GM15510 (cell line): ENCODE data around the gene AGBL1.

Experiments used
- POLR2A ChIP-seq: IDR thresholded peaks from 3 replicates; pipeline ENCODE4 v1.6.1; 2011; ENCODE audit warnings: borderline replicate concordance; ENCODE audit not compliant: insufficient read length; ENCODE audit errors: extremely low read depth

AGBL1 gene

DNA sequence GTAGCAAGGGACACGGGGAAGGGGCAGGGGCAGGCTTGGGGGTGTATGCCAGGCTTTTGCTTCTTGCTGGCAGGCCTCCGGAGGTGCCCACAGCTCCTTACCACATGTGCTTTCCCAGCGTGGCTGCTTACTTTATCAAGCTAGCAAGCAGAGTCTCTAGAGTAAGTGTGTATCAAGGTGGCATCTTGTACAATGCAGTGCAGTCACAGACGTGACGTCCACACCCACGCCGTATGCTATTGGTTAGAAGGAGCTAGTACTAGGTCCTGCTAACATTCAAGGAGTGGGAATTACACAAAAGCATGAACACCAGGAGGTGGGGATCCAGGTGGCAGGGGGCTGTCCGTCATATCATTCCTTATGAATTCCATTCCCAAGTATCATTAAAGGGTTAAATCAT lies 15.3 kb upstream of the AGBL1 start:
- no peak for TF ChIP-seq POLR2A

DNA sequence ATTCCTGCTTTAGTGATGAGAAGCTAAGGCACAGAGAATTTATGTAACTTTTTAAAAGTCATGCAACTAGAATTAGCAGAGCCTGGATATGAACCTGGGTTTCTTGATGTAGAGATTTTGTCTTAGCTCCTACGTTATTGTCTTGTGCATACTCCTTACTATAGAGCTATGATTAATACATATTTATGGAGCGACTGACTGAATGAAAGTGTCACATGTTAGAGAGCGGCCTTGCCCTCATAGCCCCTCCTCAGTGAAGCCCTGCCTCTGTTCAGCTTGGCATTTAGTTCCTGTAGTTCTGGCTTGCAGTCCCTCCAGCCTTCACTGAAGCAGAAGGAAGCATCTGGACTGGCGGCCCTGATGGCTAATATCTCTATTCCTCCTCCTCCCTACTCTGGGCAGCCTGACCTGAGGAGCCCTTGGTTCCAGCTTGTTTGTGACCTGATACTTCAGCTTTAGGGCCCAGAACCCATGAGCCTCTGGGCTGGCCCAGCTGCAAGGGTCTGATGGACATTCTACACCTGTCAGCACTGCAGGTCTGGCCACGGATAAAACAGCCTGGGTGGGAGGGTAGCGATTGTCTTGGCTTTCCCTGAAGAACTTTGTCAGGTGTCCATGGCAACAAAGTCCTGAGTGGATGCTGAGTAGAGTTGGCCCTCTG lies 13.4 kb upstream of the AGBL1 start:
- TF ChIP-seq POLR2A: no peak

DNA sequence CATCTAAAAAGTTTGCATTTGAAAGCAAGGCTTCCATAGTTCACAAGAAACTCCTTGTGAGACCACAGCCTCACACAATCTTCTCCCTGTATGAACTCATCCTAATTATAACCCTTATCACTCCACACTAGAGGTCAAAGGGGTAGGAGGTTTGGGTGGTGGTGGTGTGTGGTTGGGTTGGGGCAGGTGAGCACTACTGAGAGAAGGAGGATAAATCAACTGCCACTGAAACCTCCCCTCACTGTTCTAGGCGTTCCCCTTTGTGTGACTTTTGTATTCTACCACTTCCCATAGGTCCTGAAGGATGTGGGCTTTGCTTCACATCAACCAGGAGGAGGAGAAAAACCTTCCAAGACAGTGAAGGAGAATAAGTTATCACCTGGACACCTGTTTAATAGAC lies 6.4 kb upstream of the AGBL1 start:
- TF ChIP-seq POLR2A: no peak

DNA sequence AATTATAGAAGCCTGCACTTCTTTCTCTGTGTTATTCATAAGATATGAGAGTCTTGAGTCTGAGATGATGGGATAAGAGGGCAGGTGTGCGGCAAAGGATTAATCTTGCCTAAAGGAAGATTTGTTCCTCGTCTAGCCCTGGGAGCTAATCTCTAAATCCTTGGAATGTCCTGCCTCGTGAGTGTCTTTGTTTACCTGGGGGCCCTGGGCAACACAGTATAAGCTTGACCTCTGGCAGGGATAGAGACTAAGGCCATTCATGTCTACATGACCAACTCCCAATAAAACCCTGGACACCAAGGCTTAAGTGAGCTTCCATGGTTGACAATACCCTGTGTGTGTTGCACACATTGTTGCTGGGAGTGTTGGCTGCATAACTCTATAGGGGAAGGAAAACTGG lies 3.2 kb upstream of the AGBL1 start:
- TF ChIP-seq POLR2A: no peak

DNA sequence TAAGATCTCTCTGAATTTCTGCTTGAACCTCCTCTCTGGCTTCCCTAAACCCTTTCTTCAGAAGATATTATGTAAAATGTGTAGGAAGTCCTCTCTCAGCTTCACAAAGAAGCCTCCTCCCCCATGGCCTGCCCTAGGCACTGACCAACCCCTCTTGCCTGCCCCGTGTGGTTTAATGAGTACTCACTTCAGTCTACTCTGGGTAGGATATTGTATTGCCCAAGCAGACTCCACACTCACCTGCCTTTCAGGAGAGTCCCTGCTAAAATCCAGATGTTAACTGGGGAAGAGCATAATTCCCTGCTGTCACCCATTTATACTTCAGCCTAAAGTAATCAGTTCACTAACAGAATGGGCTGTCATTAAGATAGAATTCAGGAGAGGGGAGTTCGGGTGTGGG lies 2.6 kb upstream of the AGBL1 start:
- TF ChIP-seq POLR2A: no peak

DNA sequence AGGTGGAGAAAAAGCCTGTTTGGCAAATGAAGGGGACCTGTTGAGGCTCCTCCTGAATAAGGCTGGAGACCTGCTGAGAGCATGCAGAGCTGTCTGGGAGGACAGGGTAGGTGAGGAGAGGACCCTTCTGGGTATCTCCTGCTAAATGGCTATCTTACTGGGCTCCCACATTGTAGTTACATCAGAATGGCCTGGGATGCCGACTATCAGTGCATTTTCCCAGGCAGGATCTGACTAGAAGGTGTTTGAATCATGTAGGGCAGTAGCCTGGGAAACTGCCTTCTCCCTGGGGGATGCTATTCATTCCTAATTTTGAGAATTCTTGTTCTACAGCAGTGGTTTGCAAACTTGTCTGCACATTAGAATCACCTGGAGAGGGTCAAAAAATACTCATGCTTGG lies 631 bp downstream of the AGBL1 start:
- no peak for TF ChIP-seq POLR2A

DNA sequence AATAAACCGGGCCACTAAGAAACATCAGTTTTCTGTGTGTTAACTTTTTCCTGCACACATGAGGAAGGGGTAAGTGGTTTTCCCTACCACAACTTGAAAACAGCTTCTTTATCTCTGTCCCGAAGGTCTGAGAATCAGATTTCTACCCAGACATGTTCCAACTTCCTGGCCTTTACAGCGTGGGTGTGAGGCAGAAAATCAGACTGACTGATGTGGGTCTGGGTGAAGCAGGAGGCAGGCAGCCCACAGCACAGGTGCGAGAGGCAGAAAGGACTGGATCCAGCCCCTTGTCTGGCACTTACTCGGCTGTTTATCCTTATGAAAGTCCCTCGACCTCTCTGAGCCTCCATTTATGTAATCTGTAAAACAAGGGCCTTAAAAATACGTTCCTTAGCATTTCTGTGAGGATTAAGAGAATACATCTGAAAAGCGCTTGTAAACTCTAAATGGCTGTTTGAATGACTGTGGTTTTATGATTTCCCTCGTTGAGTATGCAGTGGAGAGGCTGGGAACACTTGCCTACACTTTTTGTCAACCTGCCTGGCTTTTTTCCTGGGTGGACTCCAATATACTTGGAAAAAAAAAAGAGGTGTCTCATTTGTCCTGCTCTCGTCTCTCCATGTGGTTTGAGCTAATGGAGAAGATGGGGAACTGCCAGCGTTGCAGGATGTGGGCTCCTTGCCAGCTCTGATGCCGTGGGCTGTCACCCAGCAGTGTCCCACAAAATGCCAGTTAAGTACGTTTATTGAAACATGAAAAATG lies 3.1 kb downstream of the AGBL1 start:
- no peak for TF ChIP-seq POLR2A

DNA sequence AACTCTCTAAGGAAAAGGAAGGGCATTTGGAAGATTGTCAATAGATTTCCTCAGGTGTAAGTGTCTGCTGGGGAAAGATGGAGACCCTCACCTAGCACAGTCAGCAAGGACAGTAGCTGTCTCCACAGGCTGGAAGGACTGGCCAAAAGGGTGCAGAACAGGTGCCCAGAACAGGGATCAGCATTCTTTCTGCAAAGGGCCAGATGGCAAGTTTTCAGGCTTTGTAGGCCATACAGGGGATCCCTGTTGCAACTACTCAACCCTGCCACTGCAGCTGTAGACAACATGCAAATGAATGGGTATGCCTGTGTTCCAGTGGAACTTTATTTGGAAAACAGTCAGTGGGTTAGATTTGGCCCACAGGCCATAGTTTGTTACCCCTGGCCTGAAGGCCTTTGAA lies 8.1 kb downstream of the AGBL1 start:
- TF ChIP-seq POLR2A: no peak

DNA sequence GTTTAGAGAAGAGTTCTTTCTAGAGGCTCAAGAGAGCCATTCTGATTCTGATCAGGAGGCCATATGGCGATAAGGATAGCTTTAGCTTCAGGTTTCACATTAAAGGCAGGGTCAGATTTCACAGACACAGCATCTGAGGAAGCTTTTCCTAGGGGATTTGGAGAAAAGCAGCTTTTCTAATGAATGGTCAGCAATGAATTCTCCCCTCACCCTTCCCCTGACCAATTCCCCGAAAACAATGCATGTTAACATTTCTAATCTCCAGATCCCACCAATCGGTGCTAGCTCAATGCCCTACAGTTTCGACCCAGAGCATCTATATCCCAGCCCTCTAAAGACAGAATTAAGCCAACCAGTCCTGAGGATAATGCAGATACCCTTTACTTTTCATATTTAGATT lies 9.8 kb downstream of the AGBL1 start:
- no peak for TF ChIP-seq POLR2A

DNA sequence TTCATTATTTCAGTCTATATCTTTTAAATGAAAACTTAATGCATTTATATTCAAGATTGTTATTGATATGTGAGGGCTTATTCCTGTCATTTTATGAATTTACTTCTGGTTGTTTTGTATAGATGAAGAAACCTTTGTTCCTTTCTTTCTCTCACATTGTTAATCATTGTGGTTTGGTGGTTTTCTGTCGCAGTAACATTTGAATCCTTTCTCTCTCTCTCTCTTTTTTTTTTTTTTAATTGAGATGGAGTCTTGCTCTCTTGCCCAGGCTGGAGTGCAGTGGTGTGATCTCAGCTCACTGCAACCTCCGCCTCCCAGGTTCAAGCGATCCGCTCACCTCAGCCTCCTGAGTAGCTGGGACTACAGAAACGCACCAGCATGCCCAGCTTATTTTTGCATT lies 22.1 kb downstream of the AGBL1 start:
- TF ChIP-seq POLR2A: no peak

DNA sequence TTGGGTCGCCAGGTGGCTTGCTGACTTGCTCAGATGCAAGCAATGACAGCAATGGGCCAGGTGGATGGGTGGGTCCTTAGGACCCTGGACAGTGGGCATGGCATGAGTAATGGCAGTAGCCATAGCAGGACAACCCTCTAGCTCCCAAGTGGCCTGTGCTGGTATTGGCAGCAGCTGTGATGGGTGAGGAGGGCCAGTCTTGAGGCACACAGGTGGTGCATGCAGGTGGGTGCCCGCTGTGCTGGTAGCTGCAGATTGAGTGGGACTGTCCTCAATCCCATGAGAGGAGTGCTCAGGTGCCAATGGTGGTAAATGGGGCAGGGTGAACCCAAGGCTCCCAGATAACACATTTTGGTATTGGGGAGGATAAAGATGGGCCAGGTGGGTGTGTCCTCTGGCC lies 24.2 kb downstream of the AGBL1 start:
- no peak for TF ChIP-seq POLR2A

DNA sequence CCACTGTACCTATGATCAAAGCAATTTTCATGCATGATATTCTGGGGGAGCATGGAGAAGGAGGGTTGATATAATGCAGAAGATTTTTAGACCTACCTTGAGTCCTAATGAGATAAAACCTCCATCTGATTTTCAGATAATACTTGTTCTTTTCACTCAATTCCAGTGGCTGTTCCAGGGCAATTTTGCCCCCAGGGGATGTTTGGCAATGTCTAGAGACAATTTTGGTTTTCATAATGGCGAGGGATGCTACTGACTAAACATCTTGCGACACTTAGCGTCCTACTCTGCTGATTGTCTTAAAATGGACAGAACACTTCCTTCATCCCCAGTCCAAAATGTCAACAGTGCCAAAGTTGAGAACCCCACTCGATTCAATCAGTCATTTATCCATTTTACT lies 26.6 kb downstream of the AGBL1 start:
- TF ChIP-seq POLR2A: no peak

DNA sequence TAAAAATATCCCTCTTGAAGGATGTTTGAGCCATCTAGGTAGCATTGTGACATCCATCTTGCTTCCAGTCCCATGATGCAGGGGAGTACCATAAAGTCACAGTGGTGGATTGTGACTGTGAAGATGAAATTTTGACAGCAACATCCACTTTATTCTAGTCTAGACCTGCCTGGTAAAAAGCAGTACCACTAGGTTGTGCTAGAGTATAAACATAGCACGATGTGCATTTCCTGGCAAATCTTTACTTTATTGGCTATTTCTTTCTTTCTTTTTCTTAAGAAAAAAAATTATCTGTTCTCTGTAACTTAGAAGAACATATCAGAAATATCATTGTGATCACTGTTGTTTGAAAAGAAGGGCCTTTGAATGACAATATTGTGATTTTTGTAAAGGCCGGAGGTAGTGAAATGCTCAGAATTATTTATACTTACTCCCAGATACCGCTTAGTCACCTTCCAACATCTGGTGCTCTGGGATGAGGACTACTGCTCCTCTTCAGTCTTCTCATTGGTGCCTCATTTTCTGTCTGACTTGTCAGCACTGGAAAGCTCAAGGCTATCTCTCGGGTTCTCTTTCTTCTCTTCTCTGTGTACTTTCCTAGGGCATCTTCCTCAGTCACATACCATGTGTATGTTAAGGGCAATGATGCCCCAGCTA lies 35.6 kb downstream of the AGBL1 start:
- TF ChIP-seq POLR2A: no peak

DNA sequence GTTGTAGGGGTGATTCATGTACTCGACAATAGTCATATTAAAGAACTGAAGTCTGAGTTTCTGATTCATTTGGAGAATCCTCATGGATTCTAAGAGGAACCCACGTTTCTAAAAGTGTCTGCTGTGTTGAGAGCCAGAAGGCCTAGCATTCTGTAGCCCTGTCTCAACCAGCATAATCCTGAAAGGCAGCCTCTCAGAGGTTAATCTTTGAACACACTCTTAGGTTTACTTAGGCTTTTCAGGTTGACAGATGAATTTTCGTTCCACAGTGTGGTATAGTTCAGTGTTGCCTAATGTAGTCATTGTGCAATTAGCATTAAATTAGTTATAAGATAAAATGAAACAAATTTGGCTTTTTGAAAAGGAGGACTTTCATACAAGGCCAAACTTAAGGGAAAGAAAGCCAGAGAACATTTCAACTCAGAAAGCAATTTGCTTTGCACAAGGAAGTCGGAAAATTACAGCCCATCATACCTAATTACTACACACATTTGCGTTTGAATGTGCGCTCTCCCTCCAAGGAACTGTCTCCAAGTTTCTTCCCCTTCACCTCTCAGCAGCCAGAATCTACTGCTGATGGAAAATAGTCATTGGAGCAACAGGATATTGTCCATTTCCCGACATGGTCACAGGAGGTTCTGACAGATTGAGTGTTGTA lies 42.0 kb downstream of the AGBL1 start:
- no peak for TF ChIP-seq POLR2A

DNA sequence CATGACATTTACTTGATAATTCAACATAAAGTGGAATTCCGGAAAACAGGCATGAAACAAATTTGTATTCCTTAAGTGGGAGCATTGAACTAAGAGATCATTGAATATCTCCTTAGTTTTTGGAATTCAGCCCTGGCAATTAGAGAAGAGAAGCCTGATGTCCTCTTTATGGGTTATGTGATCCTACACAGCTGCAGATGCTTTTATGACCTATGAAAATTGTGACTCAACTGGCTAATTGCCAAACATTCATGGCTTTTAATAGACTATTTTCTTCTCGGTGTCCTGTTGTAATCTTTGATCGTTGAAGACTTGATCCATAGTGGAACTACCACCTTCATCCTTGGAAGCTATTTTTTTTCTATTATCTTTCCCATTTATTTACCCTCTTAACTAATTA lies 46.1 kb downstream of the AGBL1 start:
- TF ChIP-seq POLR2A: no peak
